ENCODE measurements around the gene SELENON. TPM values are rescaled to one million over a fixed set of nuclear protein-coding genes. Genes with fewer than 3 reads are reported as not detected.

SELENON gene
- total RNA-seq, 1 donor from 2014 or later, result 87.1 TPM

- H3K27ac Mint-ChIP-seq, result no peak overlapping the region
- H3K36me3 Mint-ChIP-seq (ENCODE audit: insufficient read depth), result no peaks in the 10 kb centered on the region
- no peak for TF ChIP-seq CTCF (IDR thresholded peaks at IDR 0.05; ENCODE audit: unreplicated experiment)
- DNase-seq (ENCODE audit: low spot score, unreplicated experiment), result no peak
- H3K27me3 Mint-ChIP-seq, result no peaks in the 10 kb centered on the region
- H3K4me3 Mint-ChIP-seq (ENCODE audit: low read depth), result no peak overlapping the region
- H3K4me1 Mint-ChIP-seq (ENCODE audit: low read depth), result peaks cover 41% of the 10 kb centered on the region
- no peaks in the 10 kb centered on the region for H3K9me3 Mint-ChIP-seq (ENCODE audit: low read depth)
Measured at GRCh38 chr1:25768999-25769398, 31.0 kb upstream of the SELENON start.

GRCh38 chr1:25769625-25770383 is 30.2 kb upstream of the SELENON start:
- Mint-ChIP-seq H3K27me3 (no peaks in the 10 kb centered on the region), H3K36me3 (ENCODE audit: insufficient read depth) (no peaks in the 10 kb centered on the region), H3K9me3 (ENCODE audit: low read depth) (no peaks in the 10 kb centered on the region), H3K4me1 (ENCODE audit: low read depth) (peaks cover 49% of the 10 kb centered on the region), H3K4me3 (ENCODE audit: low read depth) (no peak overlapping the region), H3K27ac (no peak overlapping the region)
- no peak for DNase-seq (ENCODE audit: low spot score, unreplicated experiment)
- no peak for TF ChIP-seq CTCF (IDR thresholded peaks at IDR 0.05; ENCODE audit: unreplicated experiment)

- no peaks in the 10 kb centered on the region for H3K36me3 Mint-ChIP-seq (ENCODE audit: insufficient read depth)
- H3K4me3 Mint-ChIP-seq (ENCODE audit: low read depth), result no peak overlapping the region
- H3K27ac Mint-ChIP-seq, result peak overlapping the region; percentile 87
- no peaks in the 10 kb centered on the region for H3K9me3 Mint-ChIP-seq (ENCODE audit: low read depth)
- no peak for TF ChIP-seq CTCF (IDR thresholded peaks at IDR 0.05; ENCODE audit: unreplicated experiment)
- no peaks in the 10 kb centered on the region for H3K27me3 Mint-ChIP-seq
- peaks cover 58% of the 10 kb centered on the region for H3K4me1 Mint-ChIP-seq (ENCODE audit: low read depth)
- DNase-seq (ENCODE audit: low spot score, unreplicated experiment), result no peak
Measured at GRCh38 chr1:25770541-25771220, 29.3 kb upstream of the SELENON start.

- no peak for DNase-seq (ENCODE audit: low spot score, unreplicated experiment)
- H3K4me3 Mint-ChIP-seq (ENCODE audit: low read depth), result peak overlapping the region; percentile 44
- peak overlapping the region; percentile 87 for H3K27ac Mint-ChIP-seq
- H3K36me3 Mint-ChIP-seq (ENCODE audit: insufficient read depth), result no peaks in the 10 kb centered on the region
- TF ChIP-seq CTCF (IDR thresholded peaks at IDR 0.05; ENCODE audit: unreplicated experiment), result no peak
- peaks cover 60% of the 10 kb centered on the region for H3K4me1 Mint-ChIP-seq (ENCODE audit: low read depth)
- no peaks in the 10 kb centered on the region for H3K27me3 Mint-ChIP-seq
- H3K9me3 Mint-ChIP-seq (ENCODE audit: low read depth), result no peaks in the 10 kb centered on the region
Measured at GRCh38 chr1:25771221-25772114, 28.5 kb upstream of the SELENON start.

GRCh38 chr1:25772164-25772563 is 27.8 kb upstream of the SELENON start:
- Mint-ChIP-seq H3K27me3 (no peaks in the 10 kb centered on the region), H3K9me3 (ENCODE audit: low read depth) (no peaks in the 10 kb centered on the region), H3K27ac (peak overlapping the region; percentile 87), H3K4me3 (ENCODE audit: low read depth) (peak overlapping the region; percentile 44), H3K4me1 (ENCODE audit: low read depth) (peaks cover 60% of the 10 kb centered on the region), H3K36me3 (ENCODE audit: insufficient read depth) (no peaks in the 10 kb centered on the region)
- no peak for TF ChIP-seq CTCF (IDR thresholded peaks at IDR 0.05; ENCODE audit: unreplicated experiment)
- no peak for DNase-seq (ENCODE audit: low spot score, unreplicated experiment)
